HepG2 (cell line): ENCODE data around the gene TENT5A. TPM values are rescaled to one million over a fixed set of nuclear protein-coding genes. Genes with fewer than 3 reads are reported as not detected.

Experiments
- ATAC-seq: fragments of 200-7000 bp; cut with Tn5 transposase; 3 replicates; pipeline ENCODE4 v1.9.1; 2020; ENCODE audit warnings: mild to moderate bottlenecking, moderate library complexity
- BruUV-seq: library from RNA; stranded (reverse); fragments of 400-500 nt; replicated peaks from 2 replicates; lab custom pipeline; 2021; lab: Mats Ljungman, UMichigan
- CTCF ChIA-PET: fragments of 300-600 bp; formaldehyde crosslinking; extraction: SDS; loops from one replicate; lab custom pipeline; 2021; ENCODE audit warnings: low total read pairs, inconsistent platforms, low intra/inter-chr PET ratio; lab: Yijun Ruan, JAX
- POLR2A ChIA-PET: fragments of 350-600 bp; sonication (Branson Sonifier 250); formaldehyde crosslinking; loops from one replicate; lab custom pipeline; 2020; ENCODE audit warnings: antibody characterized with exemption, inconsistent platforms; lab: Yijun Ruan, JAX
- DNase-seq: peaks from one replicate; pipeline ENCODE4 v3.0.0-alpha.2; 2015; ENCODE audit warnings: low spot score
- FAIRE-seq: peaks from 3 replicates; lab custom pipeline; 2011; peaks lifted over from hg19 to GRCh38; lab: Jason Lieb, UNC
- H2AFZ ChIP-seq: one replicate; pipeline ENCODE4 v1.6.1; 2011; ENCODE audit warnings: low read length, inconsistent platforms
- H3K27ac ChIP-seq: fragments of 300-600 bp; 3 replicates; pipeline ENCODE4 v1.8.0; 2011; ENCODE audit warnings: mixed run types, mild to moderate bottlenecking, mixed read lengths, low read length, inconsistent platforms; ENCODE audit not compliant: insufficient read depth; ENCODE audit errors: extremely low read length
- H3K27me3 ChIP-seq, 2 experiments: fragments of 200-600 bp in 1 of 2; 2 replicates in 1 of 2; 3 replicates in 1 of 2; pipeline versions ENCODE4 v1.6.0 to v1.8.0; 2011; ENCODE audit warnings: low read length in 2 of 2, mild to moderate bottlenecking in 2 of 2, moderate library complexity in 2 of 2, inconsistent platforms in 1 of 2; ENCODE audit not compliant: insufficient read depth in 2 of 2, control insufficient read depth in 1 of 2
- H3K36me3 ChIP-seq, 2 experiments: fragments of 200-600 bp in 1 of 2; replicated peaks in 1 of 2; 2 replicates in 1 of 2; 3 replicates in 1 of 2; pipeline versions ENCODE4 v1.5.1 to v1.8.0; 2011; ENCODE audit warnings: low read length in 2 of 2, inconsistent platforms in 1 of 2; ENCODE audit not compliant: insufficient read depth in 2 of 2, control insufficient read depth in 1 of 2
- H3K4me1 ChIP-seq: 2 replicates; pipeline ENCODE4 v1.5.1; 2012; ENCODE audit warnings: low read length, inconsistent platforms; ENCODE audit not compliant: insufficient read depth
- H3K4me2 ChIP-seq: 2 replicates; pipeline ENCODE4 v1.6.0; 2011; ENCODE audit warnings: low read depth, low read length, inconsistent platforms
- H3K4me3 ChIP-seq, 3 experiments: fragments of 200-600 bp in 1 of 3; sonication (generic), shearing (Covaris generic) in 1 of 3; replicated peaks in 1 of 3; 2 replicates each; pipeline ENCODE4 v1.5.1; 2011 to 2016; ENCODE audit warnings: low read length in 3 of 3, inconsistent platforms in 2 of 3, low read depth in 2 of 3, mild to moderate bottlenecking in 2 of 3, control low read depth in 1 of 3, mixed read lengths in 1 of 3; ENCODE audit not compliant: insufficient read depth in 1 of 3
- H3K79me2 ChIP-seq: one replicate; pipeline ENCODE4 v1.6.1; 2011; ENCODE audit warnings: low read length, inconsistent platforms; ENCODE audit not compliant: insufficient read depth
- H3K9ac ChIP-seq: 2 replicates; pipeline ENCODE4 v1.6.0; 2011; ENCODE audit warnings: mild to moderate bottlenecking, low read depth, low read length, inconsistent platforms; ENCODE audit not compliant: insufficient read depth
- H3K9me3 ChIP-seq: 2 replicates; pipeline ENCODE4 v1.5.1; 2012; ENCODE audit warnings: mild to moderate bottlenecking, low read length
- H4K20me1 ChIP-seq: 2 replicates; pipeline ENCODE4 v1.6.0; 2011; ENCODE audit warnings: inconsistent platforms, mild to moderate bottlenecking, low read length, moderate library complexity; ENCODE audit not compliant: insufficient read depth
- HNF4G ChIP-seq, 2 experiments: sonication (generic) in 1 of 2; formaldehyde crosslinking in 1 of 2; IDR thresholded peaks; 2 replicates each; pipeline versions ENCODE4 v1.4.0 to v1.6.1; 2011 to 2020; ENCODE audit warnings: borderline replicate concordance in 2 of 2, low read depth in 2 of 2, mild to moderate bottlenecking in 2 of 2, low read length in 1 of 2, missing genetic modification reagents in 1 of 2, moderate library complexity in 1 of 2
- KDM4B ChIP-seq: sonication (generic); formaldehyde crosslinking; IDR thresholded peaks from 2 replicates; pipeline ENCODE4 v1.4.0; 2020; ENCODE audit warnings: missing genetic modification reagents
- ZHX2 ChIP-seq, 2 experiments: sonication (generic) in 1 of 2; formaldehyde crosslinking in 1 of 2; IDR thresholded peaks; 2 replicates each; pipeline versions ENCODE4 v1.6.1 to v1.9.0; 2014 to 2022; ENCODE audit warnings: antibody characterized with exemption in 1 of 2, borderline replicate concordance in 1 of 2, inconsistent platforms in 1 of 2, low read depth in 1 of 2, missing genetic modification reagents in 1 of 2
- ZNF691 ChIP-seq: sonication (generic); formaldehyde crosslinking; IDR thresholded peaks from 2 replicates; pipeline ENCODE4 v1.4.0; 2020; ENCODE audit warnings: missing genetic modification reagents, low read depth, mild to moderate bottlenecking, borderline replicate concordance
- ZSCAN22 ChIP-seq: sonication (generic); formaldehyde crosslinking; IDR thresholded peaks from 2 replicates; pipeline ENCODE4 v1.4.0; 2020; ENCODE audit warnings: mild to moderate bottlenecking, missing genetic modification reagents
- WGBS: methylation state at CpG from one replicate; pipeline ENCODE4 v1.1.6; 2017; ENCODE audit warnings: low lambda C conversion rate; 5-methylcytosine and 5-hydroxymethylcytosine counted together
- in situ Hi-C: cut with HindIII; loops from 2 replicates; pipeline ENCODE4 v1.10.0; 2017; ENCODE audit warnings: low pct_unique_long_range_greater_than_20kb; ENCODE audit not compliant: extremely low pct_ligation_motif_present
- intact Hi-C: fragments of 100-400 bp; cut with micrococcal nuclease; formaldehyde crosslinking; loops from one replicate; pipeline ENCODE4 v1.10.0; 2022; ENCODE audit not compliant: unreplicated experiment
- polyA plus RNA-seq, 8 experiments: library from polyadenylated mRNA; depleted of rRNA in 3 of 8; stranded (reverse) in 7 of 8; unstranded in 1 of 8; fragments of >200 nt; fragmentation: Illumina TruSeq in 4 of 8; extraction: Trizol in 4 of 8; gene quantifications; 2 replicates each; pipeline versions ENCODE4 v1.2.1 to v1.2.3, GENCODE V29; 2011 to 2016; ENCODE audit warnings: low read depth in 4 of 8, missing spikeins in 1 of 8, mixed read lengths in 1 of 8; ENCODE audit not compliant: insufficient read depth in 1 of 8
- total RNA-seq, 5 experiments: library from RNA; depleted of rRNA; stranded (reverse); fragments of >200 nt; fragmentation: Illumina TruSeq; extraction: Trizol; gene quantifications; 2 replicates each; pipeline ENCODE4 v1.2.3, GENCODE V29; 2016; ENCODE audit warnings: low read depth in 1 of 5
- TF ChIP-seq, protein P1 (sequence below): sonication (generic); formaldehyde crosslinking; IDR thresholded peaks from 2 replicates; pipeline ENCODE4 v1.4.0; 2020; ENCODE audit warnings: missing genetic modification reagents

The TENT5A gene
- total and polyA plus RNA-seq, 2 of the 13 experiments (the other 11 are each of a cell fraction or from before 2014, with no cell fraction given), result 8.0 to 13.8 TPM

DNA sequence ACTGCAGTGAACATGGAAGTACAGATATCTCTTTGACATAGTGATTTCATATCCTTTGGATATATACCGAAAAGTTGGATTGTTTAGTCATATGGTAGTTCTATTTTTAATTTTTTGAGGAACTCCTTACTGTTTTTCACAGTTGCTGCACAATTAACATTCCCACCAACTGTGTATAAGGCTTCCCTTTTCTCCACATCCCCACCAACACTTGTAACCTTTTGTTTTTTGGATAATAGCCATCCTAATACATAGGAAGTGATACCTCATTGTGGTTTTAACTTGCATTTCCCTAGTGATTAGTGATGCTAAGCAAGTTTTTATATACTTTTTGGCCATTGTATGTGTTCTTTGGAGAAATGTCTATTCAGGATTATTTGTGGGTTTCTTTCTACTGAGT is 45.1 kb upstream of the TENT5A start:
- Histone ChIP-seq H3K9me3 (no peaks in the 10 kb centered on the region), H3K36me3 (no peaks in the 10 kb centered on the region), H3K79me2 (no peaks in the 10 kb centered on the region), H3K27me3 (no peaks in the 10 kb centered on the region; a peak in 1 of 5 replicates), H3K4me3 (no peak overlapping the region), H3K4me1 (no peaks in the 10 kb centered on the region), H2AFZ (no peak overlapping the region), H3K27ac (no peak overlapping the region), H4K20me1 (no peaks in the 10 kb centered on the region), H3K4me2 (no peak overlapping the region), H3K9ac (no peak overlapping the region)
- no TSS peak for BruUV-seq
- ChIA-PET POLR2A (no interaction called here), CTCF (no interaction called here)
- TF ChIP-seq KDM4B (CRISPR knock-in tag) (no peak), ZSCAN22 (CRISPR knock-in tag) (no peak), ZHX2 (IDR thresholded peaks at IDR 0.05; ENCODE audit: low read depth) (no peak), ZHX2 (CRISPR knock-in tag; IDR thresholded peaks at IDR 0.05; ENCODE audit: borderline replicate concordance) (no peak), HNF4G (IDR thresholded peaks at IDR 0.05; ENCODE audit: borderline replicate concordance, low read depth, low read length) (no peak), HNF4G (CRISPR knock-in tag; IDR thresholded peaks at IDR 0.05; ENCODE audit: borderline replicate concordance, low read depth) (no peak), ZNF691 (CRISPR knock-in tag) (no peak)
- TF ChIP-seq, protein P1, sequence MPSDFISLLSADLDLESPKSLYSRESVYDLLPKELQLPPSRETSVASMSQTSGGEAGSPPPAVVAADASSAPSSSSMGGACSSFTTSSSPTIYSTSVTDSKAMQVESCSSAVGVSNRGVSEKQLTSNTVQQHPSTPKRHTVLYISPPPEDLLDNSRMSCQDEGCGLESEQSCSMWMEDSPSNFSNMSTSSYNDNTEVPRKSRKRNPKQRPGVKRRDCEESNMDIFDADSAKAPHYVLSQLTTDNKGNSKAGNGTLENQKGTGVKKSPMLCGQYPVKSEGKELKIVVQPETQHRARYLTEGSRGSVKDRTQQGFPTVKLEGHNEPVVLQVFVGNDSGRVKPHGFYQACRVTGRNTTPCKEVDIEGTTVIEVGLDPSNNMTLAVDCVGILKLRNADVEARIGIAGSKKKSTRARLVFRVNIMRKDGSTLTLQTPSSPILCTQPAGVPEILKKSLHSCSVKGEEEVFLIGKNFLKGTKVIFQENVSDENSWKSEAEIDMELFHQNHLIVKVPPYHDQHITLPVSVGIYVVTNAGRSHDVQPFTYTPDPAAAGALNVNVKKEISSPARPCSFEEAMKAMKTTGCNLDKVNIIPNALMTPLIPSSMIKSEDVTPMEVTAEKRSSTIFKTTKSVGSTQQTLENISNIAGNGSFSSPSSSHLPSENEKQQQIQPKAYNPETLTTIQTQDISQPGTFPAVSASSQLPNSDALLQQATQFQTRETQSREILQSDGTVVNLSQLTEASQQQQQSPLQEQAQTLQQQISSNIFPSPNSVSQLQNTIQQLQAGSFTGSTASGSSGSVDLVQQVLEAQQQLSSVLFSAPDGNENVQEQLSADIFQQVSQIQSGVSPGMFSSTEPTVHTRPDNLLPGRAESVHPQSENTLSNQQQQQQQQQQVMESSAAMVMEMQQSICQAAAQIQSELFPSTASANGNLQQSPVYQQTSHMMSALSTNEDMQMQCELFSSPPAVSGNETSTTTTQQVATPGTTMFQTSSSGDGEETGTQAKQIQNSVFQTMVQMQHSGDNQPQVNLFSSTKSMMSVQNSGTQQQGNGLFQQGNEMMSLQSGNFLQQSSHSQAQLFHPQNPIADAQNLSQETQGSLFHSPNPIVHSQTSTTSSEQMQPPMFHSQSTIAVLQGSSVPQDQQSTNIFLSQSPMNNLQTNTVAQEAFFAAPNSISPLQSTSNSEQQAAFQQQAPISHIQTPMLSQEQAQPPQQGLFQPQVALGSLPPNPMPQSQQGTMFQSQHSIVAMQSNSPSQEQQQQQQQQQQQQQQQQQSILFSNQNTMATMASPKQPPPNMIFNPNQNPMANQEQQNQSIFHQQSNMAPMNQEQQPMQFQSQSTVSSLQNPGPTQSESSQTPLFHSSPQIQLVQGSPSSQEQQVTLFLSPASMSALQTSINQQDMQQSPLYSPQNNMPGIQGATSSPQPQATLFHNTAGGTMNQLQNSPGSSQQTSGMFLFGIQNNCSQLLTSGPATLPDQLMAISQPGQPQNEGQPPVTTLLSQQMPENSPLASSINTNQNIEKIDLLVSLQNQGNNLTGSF (CRISPR knock-in tag), result no peak
- no peak for DNase-seq
- in situ Hi-C loops (no loop called here), intact Hi-C loops (no loop called here)
- no peak for ATAC-seq
- 27% methylated on average over 1 of the region's 1 CpG for WGBS
- no peak for FAIRE-seq
